Endodermal cell (in vitro differentiated cells): ENCODE results near the gene TSC22D4. TPM values are rescaled to one million over a fixed set of nuclear protein-coding genes. Genes with fewer than 3 reads are reported as not detected.

Source experiments
- DNase-seq: peaks from one replicate; pipeline ENCODE4 v3.0.0-alpha.2; 2017
- H3K27ac ChIP-seq: 2 replicates; pipeline ENCODE4 v1.5.1; 2013; ENCODE audit warnings: mild to moderate bottlenecking, low read depth, low read length, moderate library complexity
- H3K27me3 ChIP-seq: 2 replicates; pipeline ENCODE4 v1.6.1; 2013; ENCODE audit warnings: mild to moderate bottlenecking, low read length, moderate library complexity; ENCODE audit not compliant: insufficient read depth, control insufficient read depth, poor library complexity, severe bottlenecking
- H3K36me3 ChIP-seq: 2 replicates; pipeline ENCODE4 v1.7.0; 2013; ENCODE audit warnings: mild to moderate bottlenecking, low read length, moderate library complexity; ENCODE audit not compliant: control insufficient read depth, insufficient read depth
- H3K4me1 ChIP-seq: one replicate; pipeline ENCODE4 v1.7.0; 2013; ENCODE audit warnings: low read length; ENCODE audit not compliant: control insufficient read depth, insufficient read depth
- H3K4me3 ChIP-seq: 2 replicates; pipeline ENCODE4 v1.5.1; 2013; ENCODE audit warnings: mild to moderate bottlenecking, low read length, moderate library complexity
- H3K9ac ChIP-seq: 2 replicates; pipeline ENCODE4 v1.6.1; 2013; ENCODE audit warnings: mild to moderate bottlenecking, low read length, moderate library complexity; ENCODE audit not compliant: poor library complexity, severe bottlenecking; ENCODE audit errors: extremely low read depth
- H3K9me3 ChIP-seq: 2 replicates; pipeline ENCODE4 v1.6.1; 2013; ENCODE audit warnings: mild to moderate bottlenecking, low read length, moderate library complexity; ENCODE audit not compliant: control insufficient read depth
- H3K27ac Mint-ChIP-seq: 2 replicates; pipeline ENCODE4 v1.8.0; 2020; ENCODE audit warnings: mixed read lengths
- H3K27me3 Mint-ChIP-seq: 2 replicates; pipeline ENCODE4 v1.8.0; 2021; ENCODE audit warnings: mild to moderate bottlenecking, mixed read lengths; ENCODE audit not compliant: insufficient read depth
- H3K36me3 Mint-ChIP-seq: 2 replicates; pipeline ENCODE4 v1.8.0; 2020; ENCODE audit warnings: low read depth, mixed read lengths
- H3K4me1 Mint-ChIP-seq: 2 replicates; pipeline ENCODE4 v1.8.0; 2020; ENCODE audit warnings: mixed read lengths
- H3K4me3 Mint-ChIP-seq: 2 replicates; pipeline ENCODE4 v1.8.0; 2020; ENCODE audit warnings: mild to moderate bottlenecking, moderate library complexity, mixed read lengths
- H3K9me3 Mint-ChIP-seq: 2 replicates; pipeline ENCODE4 v1.8.0; 2020; ENCODE audit warnings: mild to moderate bottlenecking, mixed read lengths
- WGBS, 2 experiments: methylation state at CpG; one replicate each; pipeline versions ENCODE4 v1.1.5 to v1.1.7; 2013; ENCODE audit warnings: missing lambda C conversion rate in 2 of 2, mixed read lengths in 1 of 2; ENCODE audit not compliant: insufficient coverage in 1 of 2, insufficient read length in 1 of 2; 5-methylcytosine and 5-hydroxymethylcytosine counted together
- total RNA-seq, 2 donors: library from RNA; stranded (reverse); fragmentation: NEBNext Ultra II Directional in 1 of 2; extraction: Animal tissue kit (Norgen Biotek cat#: 25700) in 1 of 2; gene quantifications; 2 replicates in 1 of 2; 3 replicates in 1 of 2; pipeline ENCODE4 v1.2.1, GENCODE V29; 2021
- TF ChIP-seq, protein P1 (sequence below): fragments of 200-600 bp; sonication (generic); conservative IDR thresholded peaks from 2 replicates; pipeline ENCODE4 v1.5.0; 2021; ENCODE audit warnings: antibody characterized with exemption, mild to moderate bottlenecking

TSC22D4 gene
- total RNA-seq, 2 donors from 2014 or later: 30.9 to 35.2 TPM

DNA sequence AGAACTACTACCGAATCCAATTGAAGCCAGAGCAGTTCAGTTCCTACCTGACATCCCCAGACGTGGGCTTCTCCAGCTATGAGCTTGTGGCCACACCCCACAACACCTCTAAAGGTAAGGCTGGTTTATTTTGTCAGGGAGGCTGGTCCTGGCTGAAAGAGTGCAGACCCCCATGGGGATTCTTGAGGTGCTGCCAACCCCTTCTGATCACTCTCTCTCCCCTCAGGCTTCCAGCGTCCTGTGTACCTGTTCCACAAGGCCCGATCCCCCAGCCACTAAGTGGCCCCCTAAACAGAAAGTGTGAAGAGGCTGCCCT, 45.8 kb downstream of the TSC22D4 start:
- peaks cover 43% of the 10 kb centered on the region for H3K4me1 Mint-ChIP-seq
- Histone ChIP-seq H3K9me3 (no peaks in the 10 kb centered on the region), H3K4me3 (peak overlapping the region; percentile 97), H3K27ac (no peak overlapping the region), H3K27me3 (no peaks in the 10 kb centered on the region), H3K36me3 (peaks cover 51% of the 10 kb centered on the region), H3K4me1 (peaks cover 24% of the 10 kb centered on the region), H3K9ac (no peak overlapping the region)
- peak overlapping the region; percentile 89 for H3K4me3 Mint-ChIP-seq
- H3K36me3 Mint-ChIP-seq: peaks cover 39% of the 10 kb centered on the region
- TF ChIP-seq, protein P1, sequence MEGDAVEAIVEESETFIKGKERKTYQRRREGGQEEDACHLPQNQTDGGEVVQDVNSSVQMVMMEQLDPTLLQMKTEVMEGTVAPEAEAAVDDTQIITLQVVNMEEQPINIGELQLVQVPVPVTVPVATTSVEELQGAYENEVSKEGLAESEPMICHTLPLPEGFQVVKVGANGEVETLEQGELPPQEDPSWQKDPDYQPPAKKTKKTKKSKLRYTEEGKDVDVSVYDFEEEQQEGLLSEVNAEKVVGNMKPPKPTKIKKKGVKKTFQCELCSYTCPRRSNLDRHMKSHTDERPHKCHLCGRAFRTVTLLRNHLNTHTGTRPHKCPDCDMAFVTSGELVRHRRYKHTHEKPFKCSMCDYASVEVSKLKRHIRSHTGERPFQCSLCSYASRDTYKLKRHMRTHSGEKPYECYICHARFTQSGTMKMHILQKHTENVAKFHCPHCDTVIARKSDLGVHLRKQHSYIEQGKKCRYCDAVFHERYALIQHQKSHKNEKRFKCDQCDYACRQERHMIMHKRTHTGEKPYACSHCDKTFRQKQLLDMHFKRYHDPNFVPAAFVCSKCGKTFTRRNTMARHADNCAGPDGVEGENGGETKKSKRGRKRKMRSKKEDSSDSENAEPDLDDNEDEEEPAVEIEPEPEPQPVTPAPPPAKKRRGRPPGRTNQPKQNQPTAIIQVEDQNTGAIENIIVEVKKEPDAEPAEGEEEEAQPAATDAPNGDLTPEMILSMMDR: no peak
- peak overlapping the region; percentile 91 for H3K27ac Mint-ChIP-seq
- H3K27me3 Mint-ChIP-seq: peaks cover 1% of the 10 kb centered on the region
- no peaks in the 10 kb centered on the region for H3K9me3 Mint-ChIP-seq
- 87 to 100% methylated on average over 1 to 4 of the region's 4 CpGs for WGBS, 2 experiments
- no peak for DNase-seq

DNA sequence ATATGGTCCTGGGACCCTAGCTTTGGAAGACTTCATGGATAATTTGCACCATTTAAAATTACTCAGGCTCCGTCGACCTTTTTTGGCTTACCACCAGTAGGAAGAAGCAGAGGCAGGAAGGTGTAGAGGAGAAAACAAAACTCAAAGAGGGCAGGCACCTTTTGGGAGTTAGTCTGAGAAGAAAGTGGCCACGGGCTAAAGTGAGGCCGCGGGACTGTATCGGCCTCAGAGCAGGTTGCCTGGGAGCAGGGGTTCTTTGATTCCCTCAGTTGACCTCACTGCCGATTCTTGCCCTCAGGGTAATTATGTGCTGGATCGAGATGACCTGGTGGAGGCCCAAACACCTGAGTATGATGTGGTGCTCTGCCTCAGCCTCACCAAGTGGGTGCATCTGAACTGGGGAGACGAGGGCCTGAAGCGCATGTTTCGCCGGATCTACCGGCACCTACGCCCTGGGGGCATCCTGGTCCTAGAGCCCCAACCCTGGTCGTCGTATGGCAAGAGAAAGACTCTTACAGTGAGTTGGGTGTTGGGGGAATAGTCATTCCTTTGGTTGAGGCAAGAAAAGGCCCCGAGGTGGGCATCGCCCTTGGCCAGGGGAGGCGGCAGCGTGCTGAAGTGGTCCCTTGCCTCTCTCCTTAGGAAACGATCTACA, 46.3 kb downstream of the TSC22D4 start:
- DNase-seq: no peak
- H3K27ac Mint-ChIP-seq: peak overlapping the region; percentile 93
- peaks cover 43% of the 10 kb centered on the region for H3K4me1 Mint-ChIP-seq
- H3K27ac ChIP-seq: peak overlapping the region; percentile 57
- H3K36me3 Mint-ChIP-seq: peaks cover 38% of the 10 kb centered on the region
- TF ChIP-seq, protein P1: no peak
- H3K27me3 ChIP-seq: no peaks in the 10 kb centered on the region
- WGBS, 2 experiments: 95% methylated on average over 13 to 21 of the region's 21 CpGs
- peak overlapping the region; percentile 97 for H3K4me3 ChIP-seq
- peak overlapping the region; percentile 89 for H3K4me3 Mint-ChIP-seq
- peaks cover 5% of the 10 kb centered on the region for H3K9me3 Mint-ChIP-seq
- peak overlapping the region; percentile 94 for H3K9ac ChIP-seq
- no peaks in the 10 kb centered on the region for H3K9me3 ChIP-seq
- peaks cover 50% of the 10 kb centered on the region for H3K36me3 ChIP-seq
- peaks cover 6% of the 10 kb centered on the region for H3K27me3 Mint-ChIP-seq
- peaks cover 24% of the 10 kb centered on the region for H3K4me1 ChIP-seq

DNA sequence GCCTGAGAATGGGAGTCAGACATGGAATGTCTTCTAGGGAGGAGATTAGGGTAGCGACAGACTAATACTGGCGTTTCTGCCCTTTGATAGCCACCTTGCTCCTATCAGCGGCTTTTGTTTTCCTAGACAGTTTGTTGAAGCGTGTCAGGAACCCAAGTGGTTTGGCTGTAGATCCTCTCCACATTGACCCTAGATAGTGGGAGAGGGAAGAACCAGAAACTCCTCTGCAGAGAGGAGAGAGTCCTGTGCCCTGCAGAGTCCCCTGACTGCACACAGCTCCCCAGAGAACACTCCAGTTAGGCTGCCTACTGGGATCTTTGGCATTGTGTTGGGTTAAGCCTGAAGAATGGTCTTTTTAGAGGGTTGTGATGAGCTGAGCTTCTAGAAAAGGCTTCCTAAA, 47.0 kb downstream of the TSC22D4 start:
- H3K27ac ChIP-seq: peak overlapping the region; percentile 57
- peak overlapping the region; percentile 94 for H3K9ac ChIP-seq
- H3K9me3 ChIP-seq: no peaks in the 10 kb centered on the region
- Mint-ChIP-seq H3K27me3 (peaks cover 12% of the 10 kb centered on the region), H3K36me3 (peaks cover 38% of the 10 kb centered on the region), H3K4me3 (peak overlapping the region; percentile 89), H3K27ac (peak overlapping the region; percentile 93), H3K4me1 (peaks cover 43% of the 10 kb centered on the region), H3K9me3 (peaks cover 7% of the 10 kb centered on the region)
- no peaks in the 10 kb centered on the region for H3K27me3 ChIP-seq
- H3K4me1 ChIP-seq: peaks cover 24% of the 10 kb centered on the region
- 72 to 85% methylated on average over 4 of the region's 4 CpGs for WGBS, 2 experiments
- TF ChIP-seq, protein P1: no peak
- peak overlapping the region; percentile 97 for H3K4me3 ChIP-seq
- peaks cover 43% of the 10 kb centered on the region for H3K36me3 ChIP-seq
- DNase-seq: no peak
